Stimulated activated CD8-positive, alpha-beta memory T cell treated with anti-CD3 and anti-CD28 coated beads, Interleukin-15, amount 100 ng/mL, for 1 hour (primary cell): ENCODE results near the gene PPP4C.

ENCODE experiments used
- DNase-seq: peaks from one replicate; pipeline ENCODE4 v3.0.0-alpha.2; 2020; ENCODE audit warnings: low read depth

The PPP4C gene

DNA sequence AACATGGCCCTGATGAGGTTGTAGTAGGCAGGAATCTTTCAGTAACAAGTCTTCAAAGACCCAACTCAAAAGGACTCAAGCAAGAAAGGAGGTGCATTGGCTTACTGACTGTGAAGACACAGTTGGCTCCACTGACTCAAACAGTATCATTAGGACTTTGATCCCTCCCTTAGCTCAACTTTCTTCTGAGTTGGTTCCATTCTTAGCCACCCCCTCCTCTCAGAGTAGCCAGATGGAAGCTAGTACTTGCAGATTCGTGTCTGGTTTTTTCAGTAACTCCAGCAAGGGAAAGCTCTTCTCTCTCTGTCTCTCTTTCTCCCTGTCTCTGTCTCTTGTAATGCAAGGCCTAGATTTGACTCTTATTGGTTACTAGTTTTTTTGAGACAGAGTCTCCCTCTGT is 52.2 kb downstream of the PPP4C start:
- no peak for DNase-seq

- no peak for DNase-seq
These were observed 56.2 kb downstream of the PPP4C start for GRCh38 chr16:30131869-30132475.

DNA sequence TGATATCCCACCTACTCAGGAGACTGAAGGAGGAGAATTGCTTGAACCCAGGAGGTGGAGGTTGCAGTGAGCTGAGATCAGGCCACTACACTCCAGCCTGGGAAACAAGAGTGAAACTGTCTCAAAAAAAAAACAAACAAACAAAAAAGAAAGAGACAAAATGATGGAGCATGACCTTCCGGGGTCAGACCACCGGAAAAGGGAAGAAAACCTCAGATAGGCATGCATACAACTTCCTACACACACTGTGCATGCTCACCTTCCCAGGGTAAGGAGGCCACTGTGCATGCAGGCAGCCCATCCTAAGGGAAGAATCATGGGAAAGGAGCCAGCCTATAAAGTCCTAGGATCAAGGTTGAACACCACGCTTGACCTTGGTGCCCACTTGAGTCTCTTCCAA is 56.8 kb downstream of the PPP4C start:
- DNase-seq: no peak
